Activated CD4-positive, alpha-beta T cell treated with anti-CD3 and anti-CD28 coated beads, Interleukin-2, amount 10 ng/mL, durations not matched to agents 7 days and 5 days (primary cell): ENCODE data around the gene CEP152. TPM values are rescaled to one million over a fixed set of nuclear protein-coding genes. Genes with fewer than 3 reads are reported as not detected.

ENCODE experiments used
- CTCF ChIA-PET: fragments of 350-600 bp; sonication (Branson Sonifier 250); formaldehyde crosslinking; loops from one replicate; lab custom pipeline; 2021; ENCODE audit warnings: antibody characterized with exemption; lab: Charles Lee
- POLR2A ChIA-PET: fragments of 350-600 bp; sonication (Branson Sonifier 250); formaldehyde crosslinking; loops from one replicate; lab custom pipeline; 2021; ENCODE audit warnings: antibody characterized with exemption; lab: Charles Lee
- DNase-seq: peaks from one replicate; pipeline ENCODE4 v3.0.0-alpha.2; 2020
- H3K27ac Mint-ChIP-seq: one replicate; pipeline ENCODE4 v1.8.0; 2021; ENCODE audit warnings: mild to moderate bottlenecking, moderate library complexity, mixed read lengths
- H3K27me3 Mint-ChIP-seq: one replicate; pipeline ENCODE4 v1.8.0; 2021; ENCODE audit warnings: mixed read lengths
- H3K36me3 Mint-ChIP-seq: one replicate; pipeline ENCODE4 v1.8.0; 2021; ENCODE audit warnings: low read depth, mixed read lengths
- H3K4me1 Mint-ChIP-seq: one replicate; pipeline ENCODE4 v1.8.0; 2021; ENCODE audit warnings: mixed read lengths
- H3K4me3 Mint-ChIP-seq: one replicate; pipeline ENCODE4 v1.8.0; 2021; ENCODE audit warnings: mild to moderate bottlenecking, moderate library complexity, mixed read lengths
- H3K9me3 Mint-ChIP-seq: one replicate; pipeline ENCODE4 v1.8.0; 2021; ENCODE audit warnings: mixed read lengths
- total RNA-seq, 2 experiments: library from RNA; stranded (reverse); gene quantifications; one replicate each; pipeline ENCODE4 v1.2.3, GENCODE V29; 2021

Gene CEP152
- total RNA-seq, 2 experiments from 2014 or later, result 36.2 to 38.0 TPM

GRCh38 chr15:48754011-48754410, 56.9 kb downstream of the CEP152 start:
- POLR2A ChIA-PET, result no interaction called here
- no peaks in the 10 kb centered on the region for H3K4me1 Mint-ChIP-seq
- H3K27ac Mint-ChIP-seq, result no peak overlapping the region
- no peak overlapping the region for H3K4me3 Mint-ChIP-seq
- CTCF ChIA-PET, result interaction anchor here (0.5 kb wide), 1 partner anchor 1670 kb away, joined by 4 read pairs; the partner anchor contains the start of gene USP8
- DNase-seq, result no peak
- no peaks in the 10 kb centered on the region for H3K27me3 Mint-ChIP-seq
- H3K36me3 Mint-ChIP-seq, result peaks cover 52% of the 10 kb centered on the region
- H3K9me3 Mint-ChIP-seq, result no peaks in the 10 kb centered on the region

GRCh38 chr15:48751595-48751994, 59.3 kb downstream of the CEP152 start:
- Mint-ChIP-seq H3K36me3 (peaks cover 50% of the 10 kb centered on the region), H3K27ac (no peak overlapping the region), H3K4me1 (no peaks in the 10 kb centered on the region), H3K9me3 (no peaks in the 10 kb centered on the region), H3K4me3 (no peak overlapping the region), H3K27me3 (no peaks in the 10 kb centered on the region)
- no peak for DNase-seq
- POLR2A ChIA-PET, result no interaction called here
- CTCF ChIA-PET, result no interaction called here

- H3K36me3 Mint-ChIP-seq, result peaks cover 48% of the 10 kb centered on the region
- POLR2A ChIA-PET, result no interaction called here
- H3K27me3 Mint-ChIP-seq, result no peaks in the 10 kb centered on the region
- DNase-seq, result no peak
- no peak overlapping the region for H3K4me3 Mint-ChIP-seq
- CTCF ChIA-PET, result interaction anchor here (1.0 kb wide), 1 partner anchor 9 kb away, joined by 3 read pairs; no protein-coding TSS in a partner anchor
- H3K27ac Mint-ChIP-seq, result no peak overlapping the region
- H3K9me3 Mint-ChIP-seq, result no peaks in the 10 kb centered on the region
- H3K4me1 Mint-ChIP-seq, result no peaks in the 10 kb centered on the region
Observed at GRCh38 chr15:48748535-48748934, 62.3 kb downstream of the CEP152 start.

GRCh38 chr15:48733615-48734014, 77.3 kb downstream of the CEP152 start:
- POLR2A ChIA-PET, result no interaction called here

GRCh38 chr15:48730506-48730905, 80.4 kb downstream of the CEP152 start:
- no peak for DNase-seq
- Mint-ChIP-seq H3K27me3 (no peaks in the 10 kb centered on the region), H3K4me1 (no peaks in the 10 kb centered on the region), H3K4me3 (no peak overlapping the region), H3K27ac (no peak overlapping the region), H3K9me3 (peaks cover 10% of the 10 kb centered on the region), H3K36me3 (peaks cover 66% of the 10 kb centered on the region)
- POLR2A ChIA-PET, result no interaction called here
- CTCF ChIA-PET, result no interaction called here

More at GRCh38 chr15:48733615-48734014, 77.3 kb downstream of the CEP152 start:
- H3K4me1 Mint-ChIP-seq, result no peaks in the 10 kb centered on the region
- no peak overlapping the region for H3K27ac Mint-ChIP-seq
- DNase-seq, result no peak
- peaks cover 76% of the 10 kb centered on the region for H3K36me3 Mint-ChIP-seq
- peaks cover 13% of the 10 kb centered on the region for H3K9me3 Mint-ChIP-seq
- CTCF ChIA-PET, result no interaction called here
- no peaks in the 10 kb centered on the region for H3K27me3 Mint-ChIP-seq
- no peak overlapping the region for H3K4me3 Mint-ChIP-seq

- Mint-ChIP-seq H3K36me3 (peaks cover 28% of the 10 kb centered on the region), H3K4me1 (no peaks in the 10 kb centered on the region), H3K27ac (no peak overlapping the region), H3K27me3 (no peaks in the 10 kb centered on the region), H3K9me3 (no peaks in the 10 kb centered on the region), H3K4me3 (no peak overlapping the region)
- POLR2A ChIA-PET, result no interaction called here
- CTCF ChIA-PET, result no interaction called here
- no peak for DNase-seq
Observed at GRCh38 chr15:48723969-48724368, 86.9 kb downstream of the CEP152 start.

GRCh38 chr15:48722764-48723661, 87.9 kb downstream of the CEP152 start:
- no peaks in the 10 kb centered on the region for H3K4me1 Mint-ChIP-seq
- no peaks in the 10 kb centered on the region for H3K9me3 Mint-ChIP-seq
- CTCF ChIA-PET, result interaction anchor here (0.5 kb wide), 1 partner anchor 53 kb away, joined by 3 read pairs; no protein-coding TSS in a partner anchor
- DNase-seq, result no peak
- H3K27me3 Mint-ChIP-seq, result no peaks in the 10 kb centered on the region
- peaks cover 21% of the 10 kb centered on the region for H3K36me3 Mint-ChIP-seq
- POLR2A ChIA-PET, result no interaction called here
- no peak overlapping the region for H3K4me3 Mint-ChIP-seq
- peak overlapping the region; percentile 26 for H3K27ac Mint-ChIP-seq

GRCh38 chr15:48721061-48721810, 89.6 kb downstream of the CEP152 start:
- CTCF ChIA-PET, result no interaction called here
- H3K27ac Mint-ChIP-seq, result no peak overlapping the region
- H3K36me3 Mint-ChIP-seq, result peaks cover 18% of the 10 kb centered on the region
- peaks cover 5% of the 10 kb centered on the region for H3K9me3 Mint-ChIP-seq
- no peaks in the 10 kb centered on the region for H3K27me3 Mint-ChIP-seq
- no peaks in the 10 kb centered on the region for H3K4me1 Mint-ChIP-seq
- no peak for DNase-seq
- POLR2A ChIA-PET, result no interaction called here
- no peak overlapping the region for H3K4me3 Mint-ChIP-seq

GRCh38 chr15:48720646-48721045, 90.2 kb downstream of the CEP152 start:
- CTCF ChIA-PET, result no interaction called here
- H3K27me3 Mint-ChIP-seq, result no peaks in the 10 kb centered on the region
- POLR2A ChIA-PET, result no interaction called here
- H3K4me1 Mint-ChIP-seq, result no peaks in the 10 kb centered on the region
- no peak overlapping the region for H3K27ac Mint-ChIP-seq
- H3K36me3 Mint-ChIP-seq, result peaks cover 24% of the 10 kb centered on the region
- DNase-seq, result no peak
- peaks cover 11% of the 10 kb centered on the region for H3K9me3 Mint-ChIP-seq
- no peak overlapping the region for H3K4me3 Mint-ChIP-seq

GRCh38 chr15:48719668-48720067, 91.2 kb downstream of the CEP152 start:
- DNase-seq, result no peak
- Mint-ChIP-seq H3K4me3 (no peak overlapping the region), H3K27ac (no peak overlapping the region), H3K9me3 (peaks cover 14% of the 10 kb centered on the region), H3K4me1 (no peaks in the 10 kb centered on the region), H3K36me3 (peaks cover 26% of the 10 kb centered on the region), H3K27me3 (no peaks in the 10 kb centered on the region)
- CTCF ChIA-PET, result no interaction called here
- POLR2A ChIA-PET, result no interaction called here

- ChIA-PET CTCF (interaction anchor here (0.5 kb wide), 1 partner anchor 328 kb away, joined by 3 read pairs; no protein-coding TSS in a partner anchor), POLR2A (no interaction called here)
- H3K9me3 Mint-ChIP-seq, result peaks cover 14% of the 10 kb centered on the region
- no peaks in the 10 kb centered on the region for H3K4me1 Mint-ChIP-seq
- no peak overlapping the region for H3K4me3 Mint-ChIP-seq
- H3K27ac Mint-ChIP-seq, result no peak overlapping the region
- DNase-seq, result no peak
- H3K36me3 Mint-ChIP-seq, result peaks cover 30% of the 10 kb centered on the region
- no peaks in the 10 kb centered on the region for H3K27me3 Mint-ChIP-seq
Observed at GRCh38 chr15:48718646-48719045, 92.2 kb downstream of the CEP152 start.

GRCh38 chr15:48717458-48717857, 93.4 kb downstream of the CEP152 start:
- Mint-ChIP-seq H3K27me3 (no peaks in the 10 kb centered on the region), H3K27ac (no peak overlapping the region), H3K4me3 (no peak overlapping the region), H3K36me3 (peaks cover 27% of the 10 kb centered on the region), H3K9me3 (peaks cover 14% of the 10 kb centered on the region), H3K4me1 (no peaks in the 10 kb centered on the region)
- DNase-seq, result no peak
- ChIA-PET CTCF (no interaction called here), POLR2A (no interaction called here)

GRCh38 chr15:48712546-48712945, 98.3 kb downstream of the CEP152 start:
- Mint-ChIP-seq H3K9me3 (peaks cover 19% of the 10 kb centered on the region), H3K27me3 (peaks cover 12% of the 10 kb centered on the region), H3K27ac (no peak overlapping the region), H3K4me3 (no peak overlapping the region), H3K4me1 (no peaks in the 10 kb centered on the region), H3K36me3 (peaks cover 22% of the 10 kb centered on the region)
- ChIA-PET POLR2A (no interaction called here), CTCF (no interaction called here)
- DNase-seq, result no peak
